PC-9 (cell line): ENCODE data around the gene NACC2. TPM values are rescaled to one million over a fixed set of nuclear protein-coding genes. Genes with fewer than 3 reads are reported as not detected.
A peak's percentile ranks its signal among the peaks of the same experiment; 100 is the strongest.

Source experiments
- BruUV-seq: library from RNA; stranded (reverse); fragments of 400-500 nt; replicated peaks from 2 replicates; lab custom pipeline; 2021; lab: Mats Ljungman, UMichigan
- CTCF ChIA-PET: fragments of 300-600 bp; sonication (Branson Sonifier 250); formaldehyde crosslinking; loops from one replicate; lab custom pipeline; 2022; ENCODE audit warnings: antibody characterized with exemption; lab: Charles Lee
- POLR2A ChIA-PET: fragments of 300-600 bp; sonication (Branson Sonifier 250); formaldehyde crosslinking; loops from one replicate; lab custom pipeline; 2022; ENCODE audit warnings: antibody characterized with exemption; ENCODE audit not compliant: unreplicated experiment; lab: Charles Lee
- DNase-seq, 2 experiments: peaks; one replicate each; pipeline versions ENCODE4 v3.0.0 to v3.0.0-alpha.2; 2015 to 2022; ENCODE audit warnings: mixed read lengths in 1 of 2
- H2AFZ ChIP-seq: fragments of 200-600 bp; sonication (generic); 2 replicates; pipeline ENCODE4 v1.8.1; 2017; ENCODE audit warnings: antibody characterized with exemption
- H3F3A ChIP-seq: fragments of 200-600 bp; sonication (generic); 2 replicates; pipeline ENCODE4 v1.8.1; 2017; ENCODE audit warnings: antibody characterized with exemption, mild to moderate bottlenecking, low read depth; ENCODE audit not compliant: insufficient read depth
- H3K27ac ChIP-seq: fragments of 200-600 bp; sonication (generic); 2 replicates; pipeline ENCODE4 v1.6.1; 2016; ENCODE audit warnings: mixed run types
- H3K27me3 ChIP-seq: fragments of 200-600 bp; sonication (generic); 2 replicates; pipeline ENCODE4 v1.6.1; 2016; ENCODE audit warnings: low read depth, mixed run types; ENCODE audit not compliant: insufficient read depth
- H3K36me3 ChIP-seq: fragments of 200-600 bp; sonication (generic); 2 replicates; pipeline ENCODE4 v1.6.1; 2016; ENCODE audit warnings: low read depth, mixed run types
- H3K4me1 ChIP-seq: fragments of 200-600 bp; sonication (generic); replicated peaks from 2 replicates; pipeline ENCODE4 v1.6.1; 2016; ENCODE audit warnings: mixed run types; ENCODE audit not compliant: insufficient read depth
- H3K4me2 ChIP-seq: fragments of 200-600 bp; sonication (generic); 2 replicates; pipeline ENCODE4 v1.6.1; 2017; ENCODE audit warnings: mixed run types
- H3K4me3 ChIP-seq: fragments of 200-600 bp; sonication (generic); 2 replicates; pipeline ENCODE4 v1.6.1; 2016; ENCODE audit warnings: mixed run types
- H3K79me2 ChIP-seq: fragments of 200-600 bp; sonication (generic); 2 replicates; pipeline ENCODE4 v1.6.1; 2017; ENCODE audit warnings: low read depth, mixed run types
- H3K9me2 ChIP-seq: fragments of 200-600 bp; sonication (generic); 2 replicates; pipeline ENCODE4 v1.8.1; 2017; ENCODE audit warnings: mild to moderate bottlenecking; ENCODE audit not compliant: insufficient read depth
- H3K9me3 ChIP-seq: fragments of 200-600 bp; sonication (generic); 2 replicates; pipeline ENCODE4 v1.8.1; 2016; ENCODE audit warnings: low read depth; ENCODE audit not compliant: insufficient read depth
- H4K20me1 ChIP-seq: fragments of 200-600 bp; sonication (generic); 2 replicates; pipeline ENCODE4 v1.8.1; 2017; ENCODE audit not compliant: insufficient read depth
- CTCF ChIP-seq: fragments of 200-600 bp; sonication (generic); conservative IDR thresholded peaks from 2 replicates; pipeline ENCODE4 v1.6.1; 2017; ENCODE audit warnings: mixed run types, antibody characterized with exemption, mild to moderate bottlenecking, moderate library complexity
- EZH2 ChIP-seq: fragments of 200-600 bp; sonication (generic); IDR thresholded peaks from 2 replicates; pipeline ENCODE4 v1.8.0; 2017; ENCODE audit warnings: antibody characterized with exemption, low read depth
- intact Hi-C: fragments of 100-400 bp; cut with micrococcal nuclease; formaldehyde crosslinking; loops from one replicate; pipeline ENCODE4 v1.10.0; 2022; ENCODE audit not compliant: unreplicated experiment
- total RNA-seq: library from RNA; stranded (reverse); gene quantifications from 2 replicates; pipeline ENCODE4 v1.2.3, GENCODE V29; 2021

The NACC2 gene
- total RNA-seq, 1 experiment from 2014 or later = 22.4 TPM

- intact Hi-C loops = loop anchor here (5.0 kb wide), 3 partner anchors 39 to 366 kb away; partner anchors contain the start of gene SEC16A
- DNase-seq = no peak
- peak overlapping the region; percentile 99 for H3K4me2 ChIP-seq
- ChIA-PET CTCF (no interaction called here), POLR2A (no interaction called here)
- no peaks in the 10 kb centered on the region for H3K27me3 ChIP-seq
- peak overlapping the region; percentile 93; the same call in 1 of the 2 replicates for H3K4me3 ChIP-seq
- peaks cover 31% of the 10 kb centered on the region for H3K79me2 ChIP-seq
- no peaks in the 10 kb centered on the region for H3K9me3 ChIP-seq
- H3F3A ChIP-seq = peaks cover 25% of the 10 kb centered on the region; the same call in 1 of the 2 replicates
- 0 out of 2 replicates have a peak, but pooled peaks cover 12% of the 10 kb centered on the region for H3K4me1 ChIP-seq
- H2AFZ ChIP-seq = no peak overlapping the region
- BruUV-seq = no TSS peak
- TF ChIP-seq EZH2 = no peak
- TF ChIP-seq CTCF = no peak
- peaks cover 14% of the 10 kb centered on the region for H4K20me1 ChIP-seq
- H3K9me2 ChIP-seq = no peaks in the 10 kb centered on the region
- H3K36me3 ChIP-seq = no peaks in the 10 kb centered on the region; the same call in 1 of the 2 replicates
- no peak overlapping the region for H3K27ac ChIP-seq
Measured at GRCh38 chr9:136116360-136117098, 21.4 kb upstream of the NACC2 start.

GRCh38 chr9:136115641-136116359, 20.7 kb upstream of the NACC2 start:
- no peak overlapping the region for H2AFZ ChIP-seq
- POLR2A ChIA-PET = no interaction called here
- DNase-seq = no peak
- CTCF ChIA-PET = no interaction called here
- 0 out of 2 replicates have a peak, but pooled peaks cover 12% of the 10 kb centered on the region for H3K4me1 ChIP-seq
- H3K9me3 ChIP-seq = no peaks in the 10 kb centered on the region
- no peaks in the 10 kb centered on the region; the same call in 1 of the 2 replicates for H3K36me3 ChIP-seq
- no peak overlapping the region for H3K27ac ChIP-seq
- H4K20me1 ChIP-seq = peaks cover 14% of the 10 kb centered on the region
- no peak overlapping the region for H3K4me3 ChIP-seq
- no peak overlapping the region for H3K4me2 ChIP-seq
- peaks cover 31% of the 10 kb centered on the region for H3K79me2 ChIP-seq
- no peaks in the 10 kb centered on the region for H3K27me3 ChIP-seq
- intact Hi-C loops = loop anchor here (5.0 kb wide), 3 partner anchors 38 to 367 kb away; partner anchors contain the start of gene SEC16A
- TF ChIP-seq EZH2 (no peak), CTCF (no peak)
- H3K9me2 ChIP-seq = no peaks in the 10 kb centered on the region
- peaks cover 25% of the 10 kb centered on the region; the same call in 1 of the 2 replicates for H3F3A ChIP-seq
- no TSS peak for BruUV-seq

GRCh38 chr9:136115206-136115605, 20.1 kb upstream of the NACC2 start:
- Histone ChIP-seq H3K9me2 (no peaks in the 10 kb centered on the region), H4K20me1 (peaks cover 14% of the 10 kb centered on the region), H3K36me3 (no peaks in the 10 kb centered on the region; the same call in 1 of the 2 replicates), H3K9me3 (no peaks in the 10 kb centered on the region), H3K27ac (no peak overlapping the region), H3K4me1 (peaks cover 15% of the 10 kb centered on the region; the same call in 1 of the 2 replicates), H2AFZ (no peak overlapping the region), H3K4me2 (no peak overlapping the region), H3K4me3 (no peak overlapping the region), H3K27me3 (no peaks in the 10 kb centered on the region), H3F3A (peaks cover 25% of the 10 kb centered on the region; the same call in 1 of the 2 replicates), H3K79me2 (peaks cover 31% of the 10 kb centered on the region)
- DNase-seq = no peak
- intact Hi-C loops = loop anchor here (5.0 kb wide), 3 partner anchors 38 to 367 kb away; partner anchors contain the start of gene SEC16A
- CTCF ChIA-PET = no interaction called here
- TF ChIP-seq CTCF (no peak), EZH2 (no peak)
- POLR2A ChIA-PET = no interaction called here
- BruUV-seq = no TSS peak
